Right lobe of liver (tissue), 6 donors: ENCODE data around the gene RASGRP4. TPM values are rescaled to one million over a fixed set of nuclear protein-coding genes. Genes with fewer than 3 reads are reported as not detected.

Experiments
- ATAC-seq, 4 donors: fragments of 200-7000 bp; cut with Tn5 transposase; one replicate each; pipeline ENCODE4 v1.9.1; 2020; ENCODE audit warnings: mild to moderate bottlenecking in 4 of 4, moderate library complexity in 4 of 4
- DNase-seq, 3 donors: peaks; one replicate each; pipeline ENCODE4 v3.0.0-alpha.2; 2020
- H3K27ac ChIP-seq, 3 donors: fragments of 200-600 bp; one replicate each; pipeline ENCODE4 v1.8.0; 2022
- H3K27me3 ChIP-seq, 2 donors: fragments of 200-600 bp; one replicate each; pipeline ENCODE4 v1.8.0; 2022
- H3K36me3 ChIP-seq, 4 donors: fragments of 200-600 bp; sonication (generic) in 1 of 4; one replicate each; pipeline versions ENCODE4 v1.5.1 to v1.8.0; 2017 to 2022; ENCODE audit warnings: control low read depth in 1 of 4
- H3K4me1 ChIP-seq, 4 donors: fragments of 200-600 bp; sonication (generic) in 1 of 4; one replicate each; pipeline versions ENCODE4 v1.5.1 to v1.8.0; 2017 to 2022; ENCODE audit warnings: control low read depth in 1 of 4
- H3K4me3 ChIP-seq, 3 donors: fragments of 200-600 bp; one replicate each; pipeline ENCODE4 v1.8.0; 2022
- H3K9me3 ChIP-seq, 4 donors: fragments of 200-600 bp; sonication (generic) in 1 of 4; one replicate each; pipeline versions ENCODE4 v1.5.1 to v1.8.0; 2017 to 2022; ENCODE audit warnings: control low read depth in 1 of 4
- POLR2A ChIP-seq: fragments of 450-650 bp; IDR thresholded peaks from one replicate; pipeline ENCODE4 v1.6.1; 2017; ENCODE audit warnings: antibody characterized with exemption, mild to moderate bottlenecking
- WGBS: methylation state at CpG from one replicate; pipeline ENCODE4 v1.1.6; 2018; ENCODE audit warnings: low coverage, low lambda C conversion rate; ENCODE audit not compliant: insufficient coverage; ENCODE audit errors: missing lambda C conversion rate; 5-methylcytosine and 5-hydroxymethylcytosine counted together
- intact Hi-C, 2 donors: fragments of 100-400 bp; cut with DNase I; formaldehyde crosslinking; loops; one replicate each; pipeline versions ENCODE4 v1.11.2 to v1.14.1; 2022
- total RNA-seq, 6 experiments: library from RNA; depleted of rRNA in 2 of 6; stranded (reverse); fragments of >200 nt in 2 of 6; fragmentation: NEBNext Ultra II Directional in 3 of 6; extraction: Animal tissue kit (Norgen Biotek cat#: 25700) in 3 of 6; gene quantifications; one replicate each; pipeline versions ENCODE4 v1.1.0 to v1.2.4, GENCODE V29; 2016 to 2023
- TF ChIP-seq, protein P1 (sequence below), 4 donors: fragments of 200-600 bp in 3 of 4; fragments of 450-650 bp in 1 of 4; IDR thresholded peaks; one replicate each; pipeline versions ENCODE4 v1.5.1 to v1.8.0; 2016 to 2022; ENCODE audit warnings: antibody characterized with exemption in 4 of 4, mild to moderate bottlenecking in 2 of 4
- donor health status: DM: no; HTN: yes; CAD: no.
- donor health status: DM: no; HTN: no; CAD: no.
- donor health status: DM: no; HTN: no; CAD: no.
- donor health status: DM: no; HTN: yes; CAD: no.
- donor health status: DM: no; HTN: yes; CAD: no.

The RASGRP4 gene
- total RNA-seq, 6 experiments from 2014 or later, result 0.77 to 1.5 (median 0.93) TPM

DNA sequence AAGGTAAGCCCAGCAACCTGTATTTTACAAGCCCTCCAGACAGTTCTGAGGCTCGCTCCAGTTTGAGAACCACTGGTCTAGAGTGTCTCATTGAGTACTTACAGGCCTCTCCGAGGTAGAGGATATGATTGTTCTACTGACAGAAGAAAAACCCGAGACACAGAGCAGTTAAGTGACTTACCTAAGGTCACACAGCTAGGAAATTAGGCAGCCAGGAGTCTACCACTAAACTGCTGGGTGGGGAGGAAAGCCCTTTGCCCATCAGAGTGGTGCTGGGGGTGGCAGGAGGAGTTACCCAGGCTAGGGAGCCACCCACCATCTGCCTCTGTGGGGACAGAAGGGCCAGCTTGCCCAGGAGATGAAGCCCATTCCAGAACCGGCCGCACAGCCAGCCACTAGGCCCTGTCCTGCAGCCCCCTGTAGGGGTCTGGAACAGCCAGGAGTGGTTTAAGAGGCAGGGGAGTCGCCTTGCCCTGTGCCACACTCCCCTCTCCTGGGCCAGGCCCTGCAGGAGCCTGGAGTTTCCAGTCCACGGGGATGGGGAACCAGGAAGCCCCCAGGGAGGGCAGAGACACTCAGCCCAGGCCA lies 703 bp downstream of the RASGRP4 start:
- DNase-seq (no peak), ATAC-seq (peak in 2 of 4 donors; percentile 12 to 46)
- Histone ChIP-seq H3K4me3 (peak overlapping the region in 2 of 3 donors; percentile 25 to 38), H3K27me3 (no peaks in the 10 kb centered on the region), H3K36me3 (no peaks in the 10 kb centered on the region), H3K9me3 (no peaks in the 10 kb centered on the region), H3K27ac (no peak overlapping the region), H3K4me1 (no peaks in the 10 kb centered on the region)
- no peak for TF ChIP-seq POLR2A
- TF ChIP-seq, protein P1, sequence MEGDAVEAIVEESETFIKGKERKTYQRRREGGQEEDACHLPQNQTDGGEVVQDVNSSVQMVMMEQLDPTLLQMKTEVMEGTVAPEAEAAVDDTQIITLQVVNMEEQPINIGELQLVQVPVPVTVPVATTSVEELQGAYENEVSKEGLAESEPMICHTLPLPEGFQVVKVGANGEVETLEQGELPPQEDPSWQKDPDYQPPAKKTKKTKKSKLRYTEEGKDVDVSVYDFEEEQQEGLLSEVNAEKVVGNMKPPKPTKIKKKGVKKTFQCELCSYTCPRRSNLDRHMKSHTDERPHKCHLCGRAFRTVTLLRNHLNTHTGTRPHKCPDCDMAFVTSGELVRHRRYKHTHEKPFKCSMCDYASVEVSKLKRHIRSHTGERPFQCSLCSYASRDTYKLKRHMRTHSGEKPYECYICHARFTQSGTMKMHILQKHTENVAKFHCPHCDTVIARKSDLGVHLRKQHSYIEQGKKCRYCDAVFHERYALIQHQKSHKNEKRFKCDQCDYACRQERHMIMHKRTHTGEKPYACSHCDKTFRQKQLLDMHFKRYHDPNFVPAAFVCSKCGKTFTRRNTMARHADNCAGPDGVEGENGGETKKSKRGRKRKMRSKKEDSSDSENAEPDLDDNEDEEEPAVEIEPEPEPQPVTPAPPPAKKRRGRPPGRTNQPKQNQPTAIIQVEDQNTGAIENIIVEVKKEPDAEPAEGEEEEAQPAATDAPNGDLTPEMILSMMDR (IDR thresholded peaks at IDR 0.05), result no peak
- intact Hi-C loops, result no loop called here
- 60% methylated on average over 1 of the region's 7 CpGs for WGBS

DNA sequence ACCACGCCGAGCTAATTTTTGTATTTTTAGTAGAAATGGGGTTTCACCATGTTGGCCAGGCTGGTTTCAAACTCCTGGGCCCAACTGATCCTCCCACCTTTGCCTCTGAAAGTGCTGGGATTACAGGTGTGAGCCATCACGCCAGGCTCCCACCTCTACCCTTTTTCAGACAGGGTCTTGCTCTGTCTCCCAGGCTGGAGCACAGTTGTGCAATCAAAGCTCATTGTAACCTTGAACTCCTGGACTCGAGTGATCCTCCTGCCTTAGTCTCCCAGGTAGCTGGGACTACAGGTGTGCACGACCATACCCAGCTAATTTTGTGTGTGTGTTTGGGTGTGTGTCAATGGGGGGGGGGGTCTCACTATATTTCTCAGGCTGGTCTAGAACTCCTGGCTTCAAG lies 1.7 kb downstream of the RASGRP4 start:
- DNase-seq (no peak), ATAC-seq (no peak)
- H3K4me3 ChIP-seq, result no peak overlapping the region
- WGBS, result 44% methylated on average over 4 of the region's 5 CpGs
- intact Hi-C loops, result no loop called here
- TF ChIP-seq, protein P1 (IDR thresholded peaks at IDR 0.05), result no peak
- no peak for TF ChIP-seq POLR2A
- no peak overlapping the region for H3K27ac ChIP-seq
- no peaks in the 10 kb centered on the region for H3K27me3 ChIP-seq
- no peaks in the 10 kb centered on the region for H3K4me1 ChIP-seq
- no peaks in the 10 kb centered on the region for H3K9me3 ChIP-seq
- H3K36me3 ChIP-seq, result no peaks in the 10 kb centered on the region

DNA sequence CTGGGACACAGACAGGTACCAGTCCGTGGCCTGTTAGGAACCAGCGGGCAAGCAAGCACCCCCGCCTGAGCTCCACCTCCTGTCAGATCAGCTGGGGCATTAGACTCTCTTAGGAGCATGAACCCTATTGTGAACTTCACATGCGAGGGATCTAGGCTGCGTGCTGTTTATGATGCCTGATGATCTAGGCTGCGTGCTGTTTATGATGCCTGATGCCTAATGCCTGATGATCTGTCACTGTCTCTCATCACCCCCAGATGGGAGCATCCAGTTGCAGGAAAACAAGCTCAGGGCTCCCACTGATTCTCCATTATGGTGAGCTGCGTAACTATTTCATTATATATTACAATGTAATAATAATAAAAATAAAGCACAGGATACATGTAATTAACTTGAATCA lies 3.6 kb downstream of the RASGRP4 start:
- ATAC-seq, result no peak
- Histone ChIP-seq H3K4me3 (no peak overlapping the region), H3K27me3 (no peaks in the 10 kb centered on the region), H3K4me1 (no peaks in the 10 kb centered on the region), H3K27ac (no peak overlapping the region), H3K9me3 (no peaks in the 10 kb centered on the region), H3K36me3 (no peaks in the 10 kb centered on the region)
- intact Hi-C loops, result no loop called here
- 100% methylated on average over 1 of the region's 7 CpGs for WGBS
- no peak for TF ChIP-seq POLR2A
- TF ChIP-seq, protein P1 (IDR thresholded peaks at IDR 0.05), result no peak
- DNase-seq, result no peak

DNA sequence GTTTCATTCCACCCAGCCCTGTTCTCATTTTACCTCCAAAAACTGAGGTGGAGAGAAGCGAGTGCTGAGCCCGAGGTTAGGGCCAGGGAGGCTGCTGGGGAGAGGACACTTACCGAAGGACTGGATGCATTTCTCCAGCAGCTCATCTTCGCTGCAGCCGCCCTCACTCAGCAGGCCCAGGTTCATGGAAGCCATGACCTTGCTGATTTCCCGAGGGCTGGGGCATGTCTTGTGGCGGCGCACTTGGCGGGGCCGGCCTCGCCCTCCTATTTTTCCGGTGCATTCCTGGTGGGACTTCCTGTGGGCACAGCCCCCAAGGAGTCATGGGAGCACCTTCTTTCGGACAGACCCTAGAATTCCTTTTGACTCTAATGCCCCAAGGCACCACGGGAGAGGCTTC lies 4.2 kb downstream of the RASGRP4 start:
- H3K9me3 ChIP-seq, result no peaks in the 10 kb centered on the region
- intact Hi-C loops, result no loop called here
- no peaks in the 10 kb centered on the region for H3K27me3 ChIP-seq
- WGBS, result 65% methylated on average over 7 of the region's 14 CpGs
- H3K36me3 ChIP-seq, result no peaks in the 10 kb centered on the region
- H3K4me1 ChIP-seq, result no peaks in the 10 kb centered on the region
- no peak for DNase-seq
- TF ChIP-seq POLR2A, result no peak
- TF ChIP-seq, protein P1 (IDR thresholded peaks at IDR 0.05), result no peak
- ATAC-seq, result no peak
- no peak overlapping the region for H3K4me3 ChIP-seq
- H3K27ac ChIP-seq, result no peak overlapping the region

DNA sequence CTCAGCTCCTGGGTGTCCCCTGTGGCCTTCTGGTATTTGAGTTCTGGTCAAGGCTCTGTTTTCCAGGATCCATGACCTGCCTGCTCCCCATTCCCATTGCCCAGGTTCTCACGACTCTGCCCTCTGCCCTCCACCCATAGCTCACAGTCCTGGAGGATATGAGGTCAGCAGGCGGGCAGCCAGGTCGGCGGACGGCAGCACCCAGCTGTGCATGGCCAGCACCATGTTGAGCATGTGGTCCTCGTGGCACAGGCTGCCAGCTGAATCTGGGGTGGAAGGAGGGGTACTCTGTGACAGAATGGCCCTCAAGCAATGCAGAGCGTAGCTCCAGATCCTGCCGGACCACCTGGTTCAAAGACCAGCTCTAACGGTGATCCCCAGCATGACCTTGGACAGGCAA lies 5.1 kb downstream of the RASGRP4 start:
- WGBS, result 83% methylated on average over 1 of the region's 9 CpGs
- intact Hi-C loops, result no loop called here
- no peaks in the 10 kb centered on the region for H3K27me3 ChIP-seq
- H3K27ac ChIP-seq, result no peak overlapping the region
- DNase-seq (no peak), ATAC-seq (peak in 1 of 4 donors; percentile 48)
- no peaks in the 10 kb centered on the region for H3K36me3 ChIP-seq
- no peaks in the 10 kb centered on the region for H3K4me1 ChIP-seq
- TF ChIP-seq POLR2A, result no peak
- TF ChIP-seq, protein P1 (IDR thresholded peaks at IDR 0.05), result no peak
- no peak overlapping the region for H3K4me3 ChIP-seq
- H3K9me3 ChIP-seq, result no peaks in the 10 kb centered on the region
